Activated CD4-positive, alpha-beta T cell treated with anti-CD3 and anti-CD28 coated beads for 4 hours (primary cell): Measurements from ENCODE around the gene BCL2.
"Not testable (repeated sequence)": the region's sequence is repeated elsewhere in the genome, so short reads cannot be mapped to it uniquely, and the experiment has no call there.

ENCODE experiments used
- DNase-seq, 2 donors: peaks; one replicate each; pipeline ENCODE4 v3.0.0-alpha.2; 2020

The BCL2 gene

GRCh38 chr18:63198098-63198760 lies 121.3 kb downstream of the BCL2 start:
- no peak for DNase-seq

- DNase-seq, result peak in 1 of 2 donors; percentile 18
Observed at GRCh38 chr18:63197246-63197869, 122.2 kb downstream of the BCL2 start.

DNA sequence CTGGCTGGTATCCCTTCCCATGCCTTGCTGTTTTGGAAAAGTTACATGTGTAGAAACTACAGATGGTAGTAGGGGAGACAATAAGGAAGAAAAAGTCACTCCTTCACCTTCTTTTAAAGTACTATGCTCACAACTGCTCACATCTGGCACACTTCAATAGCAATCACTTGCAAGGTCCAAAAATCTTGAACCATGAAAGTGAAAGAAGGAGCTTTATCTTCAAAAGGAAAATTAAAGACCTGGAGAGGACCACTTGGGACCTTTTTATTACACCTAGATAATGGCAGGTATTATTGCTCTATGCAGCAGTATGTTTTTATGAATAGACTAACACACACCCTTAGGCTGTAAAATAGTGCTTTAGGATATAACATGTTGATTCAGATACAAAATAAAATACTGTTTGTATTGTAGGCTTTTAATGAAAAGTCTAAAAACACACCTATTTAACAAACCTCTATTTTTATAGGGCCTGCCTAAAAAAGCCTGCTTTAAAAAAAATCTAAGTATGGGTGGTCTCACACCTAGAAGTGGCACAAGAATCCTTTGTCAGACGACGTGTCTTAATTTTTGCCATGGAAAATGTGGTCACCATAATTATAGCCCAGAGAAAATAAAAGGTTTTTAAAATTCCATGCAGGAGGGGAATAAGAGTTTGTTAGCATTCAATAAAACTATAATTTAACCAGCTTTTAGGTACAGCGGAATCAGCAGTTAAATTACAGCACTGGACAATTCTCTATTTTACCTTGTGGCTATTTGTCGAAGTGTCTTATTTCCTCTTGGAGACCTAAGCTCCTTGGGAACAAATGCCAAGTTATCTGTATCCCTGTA lies 124.0 kb downstream of the BCL2 start:
- DNase-seq, result no peak

GRCh38 chr18:63192885-63193349 lies 126.7 kb downstream of the BCL2 start:
- no peak for DNase-seq

DNA sequence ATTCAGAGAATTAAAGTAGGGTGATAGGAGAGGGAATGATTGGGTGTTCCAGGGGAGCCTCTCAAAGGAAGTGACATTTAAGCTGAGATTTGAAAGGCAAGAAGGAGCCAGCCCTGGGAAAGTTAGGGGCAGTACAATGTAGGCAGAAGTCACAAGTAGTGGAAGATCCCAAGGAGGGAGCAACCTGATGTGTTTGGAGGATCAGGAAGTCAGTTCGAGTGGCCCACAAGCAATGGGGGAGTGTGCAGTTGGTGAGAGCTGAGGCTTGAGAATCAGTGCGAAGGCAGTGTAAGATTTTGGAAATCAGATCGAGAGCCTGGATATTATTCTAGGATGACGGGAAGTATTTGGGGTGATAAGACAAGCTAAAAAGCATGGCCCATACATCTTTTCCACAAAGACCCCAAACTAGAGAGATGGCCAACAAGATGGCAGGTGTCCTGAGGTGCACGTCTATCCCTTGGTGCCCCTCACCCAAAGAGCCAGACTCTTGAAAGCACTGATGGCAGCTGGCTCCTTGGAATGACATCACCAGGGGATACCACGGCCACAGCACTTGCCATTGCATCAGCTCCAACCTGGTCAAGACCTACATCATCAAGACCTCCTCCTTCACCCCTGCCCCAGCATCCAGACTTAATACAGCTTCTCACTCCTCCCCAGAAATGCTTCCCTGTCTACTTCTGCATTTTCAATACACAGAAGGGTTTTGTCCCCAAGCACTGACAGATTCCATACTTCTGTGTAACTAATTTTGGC lies 127.3 kb downstream of the BCL2 start:
- no peak for DNase-seq

DNA sequence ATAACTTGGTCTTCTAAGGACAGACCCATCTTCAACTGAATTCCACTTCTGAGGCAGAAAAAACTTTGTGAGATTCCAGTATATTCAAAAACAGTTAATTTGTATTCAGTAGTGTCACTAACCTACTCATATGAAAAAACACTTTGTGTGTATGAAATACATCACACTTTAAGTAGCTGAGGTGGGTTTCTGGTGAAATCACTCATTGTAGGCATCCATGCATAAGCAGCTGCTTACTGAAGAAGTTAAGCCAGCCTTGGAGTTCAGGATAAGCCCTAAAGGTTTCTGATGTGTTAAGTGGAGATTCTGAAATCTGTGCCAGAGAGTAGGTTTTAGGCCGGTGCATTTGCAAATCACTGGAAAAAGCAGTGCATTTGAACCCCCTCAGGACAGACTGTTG lies 128.2 kb downstream of the BCL2 start:
- no peak for DNase-seq

DNA sequence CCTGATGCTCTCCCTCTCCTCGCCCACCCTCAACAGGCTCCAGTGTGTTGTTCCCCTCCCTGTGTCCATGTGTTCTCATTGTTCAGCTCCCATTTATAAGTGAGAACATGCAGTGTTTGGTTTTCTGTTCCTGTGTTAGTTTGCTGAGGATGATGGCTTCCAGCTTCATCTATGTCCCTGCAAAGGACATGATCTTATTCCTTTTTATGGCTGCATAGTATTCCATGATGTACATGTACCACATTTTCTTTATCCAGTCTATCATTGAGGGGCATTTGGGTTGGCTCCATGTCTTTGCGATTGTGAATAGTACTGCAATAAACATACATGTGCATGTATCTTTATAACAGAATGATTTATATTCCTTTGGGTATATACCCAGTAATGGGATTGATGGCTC lies 128.7 kb downstream of the BCL2 start:
- DNase-seq, result not testable (repeated sequence)

GRCh38 chr18:63189817-63190216 lies 129.8 kb downstream of the BCL2 start:
- DNase-seq, result no peak

DNA sequence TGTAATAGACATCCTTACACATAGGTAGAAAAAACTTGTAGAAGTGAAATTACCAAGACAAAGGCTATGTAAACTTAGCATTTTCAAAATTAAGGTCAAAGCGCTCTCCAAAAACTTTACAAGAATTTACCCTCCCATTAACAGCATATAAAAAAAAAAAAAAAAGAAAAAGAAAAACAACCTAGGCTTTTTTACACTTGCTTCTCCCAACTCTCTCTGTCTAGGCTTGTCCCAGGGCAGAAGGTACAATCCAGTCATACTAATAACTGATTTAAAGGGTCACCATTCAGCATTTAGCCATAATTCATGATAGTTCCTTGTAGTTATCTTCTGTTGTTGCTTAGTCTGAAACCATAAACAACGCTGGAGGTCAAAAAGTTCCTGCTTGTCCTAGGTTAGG lies 130.5 kb downstream of the BCL2 start:
- no peak for DNase-seq

DNA sequence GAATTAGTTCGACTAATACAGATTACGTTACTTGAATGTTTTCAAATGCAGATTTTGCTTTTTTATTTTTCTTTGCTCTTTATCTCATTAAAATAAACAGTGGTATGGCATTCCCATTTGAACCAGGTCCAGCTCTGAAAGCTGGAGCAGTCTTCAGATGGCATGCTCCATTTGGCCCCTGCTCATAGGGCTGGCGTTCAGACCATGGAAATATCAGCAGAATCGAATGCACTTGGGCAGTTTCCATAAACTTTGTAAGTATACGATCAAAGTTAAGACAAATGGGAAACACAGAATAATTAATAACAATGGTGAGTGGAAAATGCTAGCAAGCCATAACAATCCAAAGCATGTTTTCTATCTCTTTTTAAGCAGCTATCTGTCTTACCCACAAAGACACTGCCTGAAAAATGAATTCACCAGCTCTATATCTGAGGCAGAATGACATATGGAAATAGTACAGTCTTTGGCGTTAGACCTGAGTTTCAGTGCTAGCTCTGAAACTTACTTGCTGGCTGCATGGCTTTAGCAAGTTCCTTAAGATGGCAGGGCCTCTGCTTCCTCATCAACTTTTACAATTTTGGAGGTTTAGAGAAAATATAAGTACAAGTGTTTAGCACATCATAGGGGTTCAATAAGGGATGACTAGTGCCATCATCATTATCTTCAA lies 131.6 kb downstream of the BCL2 start:
- DNase-seq, result no peak

GRCh38 chr18:63187223-63187574 lies 132.4 kb downstream of the BCL2 start:
- DNase-seq, result no peak

GRCh38 chr18:63186520-63187222 lies 132.9 kb downstream of the BCL2 start:
- DNase-seq, result no peak

DNA sequence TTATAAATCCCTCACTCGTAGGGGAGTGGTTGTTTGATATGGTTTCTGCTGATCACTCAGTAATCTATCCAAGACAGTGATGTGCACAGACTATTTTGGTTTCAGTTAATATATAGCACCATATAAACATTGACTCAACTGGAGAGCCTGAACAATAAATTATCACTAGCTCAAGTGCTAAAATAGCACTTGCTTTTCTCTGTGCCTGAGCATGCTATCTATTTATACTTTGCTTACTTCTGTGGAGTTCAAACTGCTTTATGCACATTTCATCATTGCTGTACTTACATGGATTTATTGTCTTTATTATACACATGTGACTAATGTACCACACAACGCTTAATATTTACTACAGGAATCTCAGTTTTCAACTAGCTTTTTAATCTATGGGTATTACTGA lies 133.6 kb downstream of the BCL2 start:
- DNase-seq, result no peak

GRCh38 chr18:63183952-63184770 lies 135.4 kb downstream of the BCL2 start:
- DNase-seq, result no peak

DNA sequence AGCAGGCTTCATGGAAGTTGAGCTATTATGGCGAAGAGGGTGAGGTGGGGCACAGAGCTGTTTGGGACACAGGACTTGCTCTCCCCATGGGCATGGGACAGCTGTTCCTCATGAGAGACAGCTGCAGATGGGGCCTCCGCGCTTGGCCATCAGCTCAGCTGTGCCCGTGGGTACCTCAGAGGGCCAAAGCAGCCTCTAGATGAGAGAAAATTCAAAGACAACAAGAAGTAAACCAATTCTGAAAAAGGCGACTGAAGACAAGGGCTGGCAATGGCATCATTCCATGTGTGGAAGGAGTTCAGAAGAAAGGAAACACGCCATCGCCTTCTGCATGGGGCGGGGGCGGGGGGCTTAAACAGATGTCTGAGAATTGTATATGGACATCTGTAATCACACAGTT lies 136.2 kb downstream of the BCL2 start:
- no peak for DNase-seq

- no peak for DNase-seq
Observed at GRCh38 chr18:63182861-63183260, 136.7 kb downstream of the BCL2 start.

DNA sequence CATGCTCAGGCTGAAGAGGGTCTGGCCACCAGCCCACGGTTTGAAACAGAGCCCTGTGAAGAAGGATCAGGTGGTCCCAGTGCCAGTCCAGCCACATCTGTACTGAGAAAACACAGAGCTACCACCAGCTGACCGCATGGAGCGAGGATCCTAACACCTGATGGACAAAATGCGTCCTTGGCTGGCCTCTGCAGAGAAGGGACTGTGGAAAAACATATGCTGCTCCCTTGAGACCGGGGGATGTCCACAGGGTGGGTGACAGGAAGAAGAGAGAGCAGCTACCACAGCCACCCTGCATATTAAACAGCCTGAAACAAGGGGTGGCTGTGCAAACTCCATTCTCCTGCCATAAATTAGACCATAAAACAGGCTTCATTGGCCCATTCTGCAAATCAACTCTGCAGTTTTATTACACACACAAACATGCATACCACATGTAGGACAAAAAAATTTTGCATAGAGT lies 137.2 kb downstream of the BCL2 start:
- no peak for DNase-seq

- DNase-seq, result no peak
Observed at GRCh38 chr18:63181706-63182309, 137.8 kb downstream of the BCL2 start.

- no peak for DNase-seq
Observed at GRCh38 chr18:63180971-63181376, 138.6 kb downstream of the BCL2 start.

DNA sequence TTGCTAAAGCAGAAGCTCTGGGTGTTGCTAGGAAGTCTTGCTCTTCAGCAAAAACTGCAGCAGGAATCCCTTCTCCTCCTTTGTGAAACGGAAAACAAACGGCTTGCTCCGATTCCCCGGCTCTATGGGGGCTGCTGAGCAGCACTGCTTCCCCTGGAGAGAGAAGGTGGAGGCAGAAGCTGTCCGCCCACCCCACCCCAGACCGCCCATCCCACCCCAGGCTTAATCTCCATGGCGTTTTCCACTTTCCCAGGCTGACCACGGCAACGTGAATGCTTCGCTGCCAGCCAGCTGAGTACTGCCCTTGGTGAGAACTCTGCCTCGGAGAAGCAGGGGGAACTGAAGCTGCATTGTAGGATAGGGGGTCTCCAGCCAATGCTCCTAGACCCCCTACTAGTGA lies 139.2 kb downstream of the BCL2 start:
- no peak for DNase-seq

DNA sequence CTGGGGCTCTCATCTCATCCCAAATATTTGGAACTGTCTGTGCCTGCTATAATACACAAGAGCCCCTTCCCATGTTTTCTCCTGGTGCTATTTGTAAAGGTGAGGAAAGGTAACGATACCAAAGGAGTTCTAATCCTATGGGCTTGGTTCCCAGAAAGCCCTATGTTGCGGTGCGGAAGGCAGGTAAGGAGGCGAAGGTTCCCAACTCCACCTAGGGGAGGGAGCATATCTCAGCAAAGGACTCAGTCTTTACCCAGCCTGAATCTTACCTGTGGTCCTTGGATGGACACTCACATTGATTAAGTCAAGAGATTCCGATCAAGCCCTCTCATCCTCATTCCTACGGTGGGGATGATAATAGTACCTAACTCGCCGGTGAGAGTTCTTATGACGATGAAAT lies 140.1 kb downstream of the BCL2 start:
- DNase-seq, result no peak
